C4-2B (cell line): ENCODE measurements around the gene PRR23E.

Experiments
- CTCF ChIP-seq: fragments of 450-650 bp; conservative IDR thresholded peaks from 2 replicates; pipeline ENCODE4 v1.5.1; 2017; ENCODE audit warnings: mild to moderate bottlenecking
- ZFX ChIP-seq: fragments of 450-650 bp; IDR thresholded peaks from 2 replicates; pipeline ENCODE4 v1.6.1; 2017

- TF ChIP-seq CTCF = no peak
- TF ChIP-seq ZFX = no peak
Observed at GRCh38 chr3:127165694-127166485, 27.0 kb upstream of the PRR23E start.
